Measurements from ENCODE around the gene NLE1.
A peak's percentile ranks its signal among the peaks of the same experiment; 100 is the strongest.
"Not testable (repeated sequence)": the region's sequence is repeated elsewhere in the genome, so short reads cannot be mapped to it uniquely, and the experiment has no call there.

Gene NLE1

DNA sequence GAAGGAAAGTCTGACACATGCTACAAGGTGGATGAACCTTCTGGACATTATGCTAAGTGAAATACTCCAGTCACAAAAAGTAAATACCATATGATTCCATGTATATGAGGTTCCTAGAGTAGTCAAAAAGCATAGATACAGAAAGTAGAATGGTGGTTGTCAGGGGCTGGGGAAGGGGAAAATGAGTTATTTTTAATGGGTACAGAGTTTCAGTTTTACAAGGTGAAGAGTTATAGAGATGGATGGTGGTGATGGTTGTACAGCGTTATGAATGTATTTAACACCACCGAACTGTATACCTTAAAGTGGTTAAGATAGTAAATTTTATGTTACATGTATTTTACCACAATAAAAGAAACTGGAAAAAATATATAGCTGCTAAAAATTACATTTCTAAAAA lies 40.4 kb downstream of the NLE1 start:
- no peak for DNase-seq (ENCODE audit: low spot score)
- TF ChIP-seq, protein P1, sequence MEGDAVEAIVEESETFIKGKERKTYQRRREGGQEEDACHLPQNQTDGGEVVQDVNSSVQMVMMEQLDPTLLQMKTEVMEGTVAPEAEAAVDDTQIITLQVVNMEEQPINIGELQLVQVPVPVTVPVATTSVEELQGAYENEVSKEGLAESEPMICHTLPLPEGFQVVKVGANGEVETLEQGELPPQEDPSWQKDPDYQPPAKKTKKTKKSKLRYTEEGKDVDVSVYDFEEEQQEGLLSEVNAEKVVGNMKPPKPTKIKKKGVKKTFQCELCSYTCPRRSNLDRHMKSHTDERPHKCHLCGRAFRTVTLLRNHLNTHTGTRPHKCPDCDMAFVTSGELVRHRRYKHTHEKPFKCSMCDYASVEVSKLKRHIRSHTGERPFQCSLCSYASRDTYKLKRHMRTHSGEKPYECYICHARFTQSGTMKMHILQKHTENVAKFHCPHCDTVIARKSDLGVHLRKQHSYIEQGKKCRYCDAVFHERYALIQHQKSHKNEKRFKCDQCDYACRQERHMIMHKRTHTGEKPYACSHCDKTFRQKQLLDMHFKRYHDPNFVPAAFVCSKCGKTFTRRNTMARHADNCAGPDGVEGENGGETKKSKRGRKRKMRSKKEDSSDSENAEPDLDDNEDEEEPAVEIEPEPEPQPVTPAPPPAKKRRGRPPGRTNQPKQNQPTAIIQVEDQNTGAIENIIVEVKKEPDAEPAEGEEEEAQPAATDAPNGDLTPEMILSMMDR (IDR thresholded peaks at IDR 0.05; ENCODE audit: extremely low read depth, missing control alignments) = no peak

GRCh38 chr17:35101036-35101435 lies 41.1 kb downstream of the NLE1 start:
- DNase-seq (ENCODE audit: low spot score) = no peak
- TF ChIP-seq, protein P1 (IDR thresholded peaks at IDR 0.05; ENCODE audit: extremely low read depth, missing control alignments) = no peak

DNA sequence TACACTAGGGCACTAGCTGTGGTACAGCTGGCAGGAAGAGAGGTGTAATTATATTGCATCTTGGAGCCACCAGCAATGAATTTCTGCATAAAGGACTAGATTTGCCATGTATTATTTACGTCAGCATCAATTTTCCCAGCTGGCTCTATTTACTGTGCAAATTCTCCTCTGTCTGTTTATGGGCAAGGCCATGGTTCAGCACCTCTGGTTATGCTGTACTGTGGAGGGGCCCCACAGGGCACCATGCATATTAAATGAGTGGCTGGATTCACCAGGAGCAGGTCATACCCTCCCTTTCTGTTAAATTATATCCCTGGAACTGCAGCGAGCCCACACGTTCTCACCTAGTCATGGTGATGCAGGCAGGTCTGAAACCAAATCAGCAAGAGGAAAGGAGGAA lies 42.2 kb downstream of the NLE1 start:
- TF ChIP-seq, protein P1 (IDR thresholded peaks at IDR 0.05; ENCODE audit: extremely low read depth, missing control alignments) = no peak

GRCh38 chr17:35097776-35098175 lies 44.3 kb downstream of the NLE1 start:
- TF ChIP-seq, protein P1 (IDR thresholded peaks at IDR 0.05; ENCODE audit: extremely low read depth, missing control alignments) = no peak
- no peak for DNase-seq (ENCODE audit: low spot score)

More for the DNA sequence above, 42.2 kb downstream of the NLE1 start:
- DNase-seq (ENCODE audit: low spot score) = no peak

- DNase-seq (ENCODE audit: low spot score) = no peak
- TF ChIP-seq, protein P1 (IDR thresholded peaks at IDR 0.05; ENCODE audit: extremely low read depth, missing control alignments) = no peak
Observed at GRCh38 chr17:35095741-35096140, 46.4 kb downstream of the NLE1 start.

GRCh38 chr17:35094902-35095301 lies 47.2 kb downstream of the NLE1 start:
- DNase-seq (ENCODE audit: low spot score) = no peak
- TF ChIP-seq, protein P1 (IDR thresholded peaks at IDR 0.05; ENCODE audit: extremely low read depth, missing control alignments) = no peak

GRCh38 chr17:35090707-35091106 lies 51.4 kb downstream of the NLE1 start:
- DNase-seq (ENCODE audit: low spot score) = not testable (repeated sequence)

- DNase-seq (ENCODE audit: low spot score) = peak; percentile 22
Observed at GRCh38 chr17:35089586-35090296, 52.4 kb downstream of the NLE1 start.

More at GRCh38 chr17:35089586-35090296, 52.4 kb downstream of the NLE1 start:
- TF ChIP-seq, protein P1 (IDR thresholded peaks at IDR 0.05; ENCODE audit: extremely low read depth, missing control alignments) = no peak
